ENCODE results near the gene NCOR1. TPM values are rescaled to one million over a fixed set of nuclear protein-coding genes. Genes with fewer than 3 reads are reported as not detected.

NCOR1 gene
- total RNA-seq, 1 donor from 2014 or later = 81.0 TPM

DNA sequence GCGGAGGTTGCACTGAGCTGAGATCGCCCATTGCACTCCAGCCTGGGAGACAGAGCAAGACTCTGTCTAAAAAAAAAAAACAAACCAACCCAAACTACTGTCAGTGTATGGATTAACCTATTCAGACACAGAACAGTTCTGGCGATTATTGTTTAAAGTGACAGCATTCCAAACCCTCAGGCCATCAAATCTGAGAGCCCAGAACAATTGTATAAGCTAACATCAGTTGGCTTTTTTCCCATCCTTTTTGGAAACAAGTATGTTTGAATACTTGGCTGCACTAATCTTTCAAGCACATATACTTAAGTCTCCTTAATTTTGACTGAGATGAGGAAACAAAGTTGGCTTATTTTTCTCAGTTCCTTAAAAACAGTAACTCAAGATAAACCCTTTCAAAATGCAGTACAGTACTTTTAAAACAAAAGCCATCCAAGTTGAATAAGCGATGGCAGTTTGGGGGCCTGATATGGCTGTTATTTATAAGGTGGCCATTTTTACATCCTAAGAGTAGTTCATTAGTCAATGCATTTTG is 217.2 kb downstream of the NCOR1 start:
- intact Hi-C loops (cut with DNase I) = loop anchor here (2.0 kb wide), 2 partner anchors 169 to 737 kb away; no protein-coding TSS in a partner anchor
- TF ChIP-seq, protein P1, sequence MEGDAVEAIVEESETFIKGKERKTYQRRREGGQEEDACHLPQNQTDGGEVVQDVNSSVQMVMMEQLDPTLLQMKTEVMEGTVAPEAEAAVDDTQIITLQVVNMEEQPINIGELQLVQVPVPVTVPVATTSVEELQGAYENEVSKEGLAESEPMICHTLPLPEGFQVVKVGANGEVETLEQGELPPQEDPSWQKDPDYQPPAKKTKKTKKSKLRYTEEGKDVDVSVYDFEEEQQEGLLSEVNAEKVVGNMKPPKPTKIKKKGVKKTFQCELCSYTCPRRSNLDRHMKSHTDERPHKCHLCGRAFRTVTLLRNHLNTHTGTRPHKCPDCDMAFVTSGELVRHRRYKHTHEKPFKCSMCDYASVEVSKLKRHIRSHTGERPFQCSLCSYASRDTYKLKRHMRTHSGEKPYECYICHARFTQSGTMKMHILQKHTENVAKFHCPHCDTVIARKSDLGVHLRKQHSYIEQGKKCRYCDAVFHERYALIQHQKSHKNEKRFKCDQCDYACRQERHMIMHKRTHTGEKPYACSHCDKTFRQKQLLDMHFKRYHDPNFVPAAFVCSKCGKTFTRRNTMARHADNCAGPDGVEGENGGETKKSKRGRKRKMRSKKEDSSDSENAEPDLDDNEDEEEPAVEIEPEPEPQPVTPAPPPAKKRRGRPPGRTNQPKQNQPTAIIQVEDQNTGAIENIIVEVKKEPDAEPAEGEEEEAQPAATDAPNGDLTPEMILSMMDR (IDR thresholded peaks at IDR 0.05) = no peak
- Histone ChIP-seq H3K36me3 (peaks cover 9 to 23% of the 10 kb centered on the region in 2 donors), H3K27me3 (no peaks in the 10 kb centered on the region), H3K4me1 (peaks cover 9 to 12% of the 10 kb centered on the region in 2 donors), H3K27ac (no peak overlapping the region), H3K4me3 (peak overlapping the region in 1 of 2 donors; percentile 75), H3K9me3 (no peaks in the 10 kb centered on the region)
- no peak for DNase-seq (ENCODE audit: low spot score in 2 of 2)

DNA sequence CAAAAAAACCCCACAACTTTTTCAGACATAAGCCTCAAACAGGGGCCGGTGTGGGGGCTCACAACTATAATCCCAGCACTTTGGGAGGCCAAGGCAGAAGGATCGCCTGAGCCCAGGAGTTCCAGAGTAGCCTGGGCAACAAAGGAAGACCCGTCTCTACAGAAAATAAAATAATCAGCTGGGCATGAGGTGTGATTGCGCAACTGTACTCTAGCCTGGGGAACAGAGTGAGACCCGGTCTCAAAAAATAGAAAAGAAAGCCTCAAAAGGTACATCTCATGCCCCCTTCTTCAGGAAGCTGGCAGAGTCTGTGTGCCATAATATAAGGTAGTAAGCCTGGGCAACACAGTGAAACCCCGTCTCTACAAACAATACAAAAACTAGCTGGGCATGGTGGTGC is 219.0 kb downstream of the NCOR1 start:
- Histone ChIP-seq H3K27ac (no peak overlapping the region), H3K4me1 (peaks cover 9 to 12% of the 10 kb centered on the region in 2 donors), H3K27me3 (no peaks in the 10 kb centered on the region), H3K4me3 (no peak overlapping the region), H3K36me3 (peaks cover 3 to 15% of the 10 kb centered on the region in 2 donors), H3K9me3 (no peaks in the 10 kb centered on the region)
- intact Hi-C loops (cut with DNase I) = no loop called here
- no peak for DNase-seq (ENCODE audit: low spot score in 2 of 2)
- TF ChIP-seq, protein P1 (IDR thresholded peaks at IDR 0.05) = no peak

DNA sequence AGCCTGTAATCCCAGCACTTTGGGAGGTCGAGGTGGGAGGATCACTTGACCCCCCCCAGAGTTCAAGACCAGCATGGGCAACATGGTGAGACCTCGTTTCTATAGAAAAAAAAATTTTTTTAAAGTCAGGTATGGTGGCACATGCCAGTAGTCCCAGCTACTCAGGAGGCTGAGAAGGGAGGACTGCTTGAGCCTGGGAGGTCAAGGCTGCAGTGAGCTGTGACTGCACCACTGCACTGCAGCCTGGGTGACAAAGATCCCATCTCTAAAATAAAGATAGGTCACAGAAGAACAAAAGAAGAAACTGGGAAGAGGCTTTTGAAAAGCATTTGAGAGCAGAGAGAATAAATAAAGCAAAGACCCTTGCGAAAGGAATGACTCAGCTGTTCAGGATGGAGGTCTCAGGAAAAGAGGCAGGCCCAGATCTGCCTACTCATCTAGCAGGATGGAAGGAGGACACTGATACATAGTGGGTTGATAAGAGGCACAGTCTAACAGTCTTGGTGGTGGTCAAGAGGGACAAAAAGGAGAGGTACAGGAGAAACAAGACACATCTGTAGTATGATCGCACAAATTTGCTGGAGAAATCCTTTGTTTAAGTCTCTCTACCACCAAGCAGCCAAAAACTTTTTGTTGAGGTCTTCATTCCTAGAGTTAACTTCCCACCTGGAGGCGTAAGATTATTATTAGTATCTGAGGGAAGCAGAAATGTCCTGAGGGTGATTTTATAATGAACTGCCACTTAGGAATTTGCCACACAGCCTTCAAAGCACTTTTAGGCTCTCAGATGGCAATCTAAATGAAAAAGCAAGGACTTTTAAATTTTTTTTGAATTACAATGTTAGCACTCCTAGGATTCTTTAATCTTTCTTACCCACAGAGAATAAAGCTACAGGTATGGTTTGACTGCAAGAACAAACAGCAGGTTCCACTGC is 233.4 kb downstream of the NCOR1 start:
- TF ChIP-seq, protein P1 (IDR thresholded peaks at IDR 0.05) = no peak
- H3K36me3 ChIP-seq = peaks cover 40 to 70% of the 10 kb centered on the region in 2 donors
- no peak for DNase-seq (ENCODE audit: low spot score in 2 of 2)

DNA sequence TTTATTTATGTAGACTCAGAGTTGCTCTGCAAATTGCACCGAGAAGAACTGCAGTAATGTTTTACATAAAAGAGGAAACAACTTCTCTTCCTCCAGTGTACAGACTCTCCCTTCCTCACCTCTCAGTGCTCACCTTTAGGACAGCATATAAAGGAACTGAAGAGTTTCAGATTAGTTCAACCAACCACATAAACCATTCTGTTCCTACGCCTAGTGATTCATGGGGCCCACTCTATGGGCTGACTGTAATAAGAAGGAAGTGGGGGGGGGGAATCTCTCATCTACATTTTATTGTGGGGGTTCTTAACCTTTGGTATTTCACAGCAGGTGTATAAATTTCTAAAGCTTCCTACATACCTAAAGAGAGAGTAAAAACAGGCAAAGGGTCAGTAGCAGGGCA is 234.1 kb downstream of the NCOR1 start:
- Histone ChIP-seq H3K36me3 (peaks cover 40 to 63% of the 10 kb centered on the region in 2 donors), H3K4me1 (no peaks in the 10 kb centered on the region)
- TF ChIP-seq, protein P1 (IDR thresholded peaks at IDR 0.05) = no peak

More for the DNA sequence above, 233.4 kb downstream of the NCOR1 start:
- H3K27ac ChIP-seq = no peak overlapping the region
- intact Hi-C loops (cut with DNase I) = no loop called here
- no peaks in the 10 kb centered on the region for H3K9me3 ChIP-seq
- no peak overlapping the region for H3K4me3 ChIP-seq
- no peaks in the 10 kb centered on the region for H3K4me1 ChIP-seq
- H3K27me3 ChIP-seq = no peaks in the 10 kb centered on the region

More for the DNA sequence above, 234.1 kb downstream of the NCOR1 start:
- H3K9me3 ChIP-seq = no peaks in the 10 kb centered on the region
- no peak for DNase-seq (ENCODE audit: low spot score in 2 of 2)
- H3K27me3 ChIP-seq = no peaks in the 10 kb centered on the region
- intact Hi-C loops (cut with DNase I) = no loop called here
- H3K4me3 ChIP-seq = no peak overlapping the region
- H3K27ac ChIP-seq = no peak overlapping the region

Other genes starting within 250 kb of the NCOR1 start
- gene ZSWIM7, start 215.8 kb downstream of the NCOR1 start, total RNA-seq = 0.75 TPM
- gene TTC19, start 215.7 kb downstream of the NCOR1 start, total RNA-seq = 158 TPM
- gene PIGL, start 1.7 kb upstream of the NCOR1 start, total RNA-seq = 6.2 TPM
- 37.6 TPM for gene CENPV, start 137.9 kb upstream of the NCOR1 start, total RNA-seq
- gene UBB, start 165.6 kb upstream of the NCOR1 start, total RNA-seq = 615 TPM
- 26.1 TPM for gene TRPV2, start 200.0 kb upstream of the NCOR1 start, total RNA-seq

Measured in ascending aorta (tissue), 2 donors.